Measurements from ENCODE around the gene PALM3.

DNA sequence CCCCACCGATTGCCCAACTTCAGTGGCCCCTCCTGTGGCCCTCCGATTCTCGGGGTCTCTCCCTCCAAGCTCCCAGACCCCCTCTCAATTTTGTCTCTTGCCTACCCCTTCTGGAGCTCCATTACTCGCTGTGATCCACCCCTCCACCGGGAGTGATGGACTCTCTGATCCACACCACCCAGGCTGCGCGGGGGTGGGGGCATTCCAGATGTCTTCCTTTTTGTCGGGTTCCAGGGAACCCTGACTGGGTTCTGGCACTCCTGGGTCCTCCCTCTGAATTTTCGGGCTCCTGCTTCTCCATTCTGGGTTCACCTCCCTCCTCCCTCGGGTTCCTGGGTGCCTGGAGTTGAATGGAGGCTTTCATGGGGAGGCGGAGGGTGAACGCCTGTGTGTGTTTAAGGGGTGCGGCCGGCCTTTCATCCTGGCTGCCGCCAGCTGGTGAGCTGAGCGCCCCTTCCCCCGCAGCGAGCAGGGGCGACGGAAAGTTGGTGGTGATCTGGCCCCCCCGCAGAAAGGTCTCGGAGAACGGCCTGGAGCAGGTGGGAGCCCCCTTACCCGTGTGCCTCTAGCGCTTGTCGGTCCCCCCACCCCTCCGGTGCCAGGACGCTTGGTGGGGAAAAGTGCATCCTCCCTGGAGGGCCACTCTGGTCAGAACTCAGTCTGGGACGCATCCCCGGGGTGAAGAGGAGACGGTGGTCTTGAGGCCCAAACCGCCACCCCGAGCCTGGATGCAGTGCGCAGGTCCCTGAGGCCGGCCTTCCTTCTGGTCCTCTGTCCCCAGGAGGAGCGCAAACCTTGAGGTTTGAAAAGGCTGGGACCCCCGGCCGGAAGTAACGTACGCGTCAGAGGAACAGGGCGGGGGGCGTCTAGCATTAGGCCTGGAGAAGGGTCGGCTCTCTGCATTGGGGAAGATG lies 12.3 kb upstream of the PALM3 start:
- TF ChIP-seq, protein P1, sequence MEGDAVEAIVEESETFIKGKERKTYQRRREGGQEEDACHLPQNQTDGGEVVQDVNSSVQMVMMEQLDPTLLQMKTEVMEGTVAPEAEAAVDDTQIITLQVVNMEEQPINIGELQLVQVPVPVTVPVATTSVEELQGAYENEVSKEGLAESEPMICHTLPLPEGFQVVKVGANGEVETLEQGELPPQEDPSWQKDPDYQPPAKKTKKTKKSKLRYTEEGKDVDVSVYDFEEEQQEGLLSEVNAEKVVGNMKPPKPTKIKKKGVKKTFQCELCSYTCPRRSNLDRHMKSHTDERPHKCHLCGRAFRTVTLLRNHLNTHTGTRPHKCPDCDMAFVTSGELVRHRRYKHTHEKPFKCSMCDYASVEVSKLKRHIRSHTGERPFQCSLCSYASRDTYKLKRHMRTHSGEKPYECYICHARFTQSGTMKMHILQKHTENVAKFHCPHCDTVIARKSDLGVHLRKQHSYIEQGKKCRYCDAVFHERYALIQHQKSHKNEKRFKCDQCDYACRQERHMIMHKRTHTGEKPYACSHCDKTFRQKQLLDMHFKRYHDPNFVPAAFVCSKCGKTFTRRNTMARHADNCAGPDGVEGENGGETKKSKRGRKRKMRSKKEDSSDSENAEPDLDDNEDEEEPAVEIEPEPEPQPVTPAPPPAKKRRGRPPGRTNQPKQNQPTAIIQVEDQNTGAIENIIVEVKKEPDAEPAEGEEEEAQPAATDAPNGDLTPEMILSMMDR (conservative IDR thresholded peaks at IDR 0.05; ENCODE audit: low read length) = no peak
- TF ChIP-seq EZH2phosphoT487 (IDR thresholded peaks at IDR 0.05; ENCODE audit: borderline replicate concordance, low read depth, low read length) = no peak

All from OCI-LY7 (cell line).